Testis (tissue), 3 donors: ENCODE results near the gene ZNF860. TPM values are rescaled to one million over a fixed set of nuclear protein-coding genes. Genes with fewer than 3 reads are reported as not detected.

ENCODE experiments used
- DNase-seq: peaks from one replicate; pipeline ENCODE4 v3.0.0-alpha.2; 2019
- H3K27ac ChIP-seq, 2 donors: fragments of 200-600 bp; sonication (generic); one replicate each; pipeline ENCODE4 v1.5.1; 2019
- H3K27me3 ChIP-seq: fragments of 200-600 bp; sonication (generic); one replicate; pipeline ENCODE4 v1.5.1; 2019
- H3K36me3 ChIP-seq: fragments of 200-600 bp; sonication (generic); one replicate; pipeline ENCODE4 v1.5.1; 2017; ENCODE audit warnings: low read depth; ENCODE audit errors: missing control alignments
- H3K4me1 ChIP-seq: fragments of 200-600 bp; sonication (generic); one replicate; pipeline ENCODE4 v1.5.1; 2019
- H3K4me3 ChIP-seq, 2 donors: fragments of 200-600 bp; sonication (generic); one replicate each; pipeline ENCODE4 v1.5.1; 2017 to 2019
- H3K9me3 ChIP-seq: fragments of 200-600 bp; sonication (generic); one replicate; pipeline ENCODE4 v1.5.1; 2017
- CTCF ChIP-seq, 3 experiments: fragments of 450-650 bp in 2 of 3; fragments of 200-600 bp in 1 of 3; sonication (generic) in 1 of 3; IDR thresholded peaks; one replicate each; pipeline ENCODE4 v1.5.1; 2016 to 2019; ENCODE audit warnings: antibody characterized with exemption in 3 of 3, mild to moderate bottlenecking in 2 of 3, moderate library complexity in 1 of 3
- POLR2A ChIP-seq: fragments of 450-650 bp; IDR thresholded peaks from one replicate; pipeline ENCODE4 v1.6.1; 2017; ENCODE audit warnings: antibody characterized with exemption, mild to moderate bottlenecking, moderate library complexity
- WGBS, 2 donors: methylation state at CpG; one replicate each; pipeline ENCODE4 v1.1.5; 2018; 5-methylcytosine and 5-hydroxymethylcytosine counted together
- intact Hi-C: fragments of 100-400 bp; cut with DNase I; formaldehyde crosslinking; loops from one replicate; pipeline ENCODE4 v1.15.1; 2023; ENCODE audit warnings: low total_unique reads
- polyA plus RNA-seq: library from polyadenylated mRNA; stranded (reverse); fragments of 350-450 nt; fragmentation: Illumina TruSeq; extraction: RNeasy Lipid Tissue Mini Kit (QIAGEN cat#74804); gene quantifications from one replicate; pipeline ENCODE4 v1.2.3, GENCODE V29; 2014; ENCODE audit warnings: low read depth, low replicate concordance; ENCODE audit not compliant: insufficient read depth
- total RNA-seq, 2 donors: library from RNA; depleted of rRNA; stranded (reverse); fragments of >200 nt; gene quantifications; one replicate each; pipeline ENCODE4 v1.2.3, GENCODE V29; 2016

The ZNF860 gene
- total and polyA plus RNA-seq, 3 donors from 2014 or later = 1.5 to 6.2 (median 4.0) TPM

DNA sequence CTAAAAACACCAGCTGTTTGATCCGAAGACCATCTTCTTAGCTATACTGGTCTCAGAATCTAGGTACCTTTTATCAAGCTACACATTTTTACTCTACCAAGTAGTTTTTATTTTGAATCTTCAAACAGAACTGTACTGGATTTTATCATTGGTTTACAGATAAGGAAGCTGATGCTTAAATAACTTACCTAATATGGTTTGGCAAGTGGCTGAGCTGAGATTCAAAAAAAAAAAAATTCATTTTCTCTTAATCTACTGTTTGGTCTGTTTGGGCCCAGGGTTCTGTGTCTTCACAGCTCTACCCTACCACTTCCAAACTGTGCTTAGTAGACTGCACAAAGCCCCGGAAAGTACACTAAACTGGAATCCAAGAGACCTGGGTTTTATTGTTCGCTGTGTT is 35.7 kb downstream of the ZNF860 start:
- intact Hi-C loops = no loop called here
- Histone ChIP-seq H3K4me3 (no peak overlapping the region), H3K36me3 (no peaks in the 10 kb centered on the region), H3K27me3 (no peaks in the 10 kb centered on the region), H3K4me1 (peaks cover 8% of the 10 kb centered on the region), H3K9me3 (no peaks in the 10 kb centered on the region), H3K27ac (no peak overlapping the region)
- 90 to 91% methylated on average over 3 of the region's 3 CpGs for WGBS, 2 donors
- TF ChIP-seq CTCF (IDR thresholded peaks at IDR 0.05) (no peak), POLR2A (no peak)
- DNase-seq = no peak

- H3K36me3 ChIP-seq = no peaks in the 10 kb centered on the region
- 54 to 65% methylated on average over 5 of the region's 5 CpGs for WGBS, 2 donors
- peaks cover 8% of the 10 kb centered on the region for H3K4me1 ChIP-seq
- no peak for TF ChIP-seq POLR2A
- TF ChIP-seq CTCF (IDR thresholded peaks at IDR 0.05) = peak; percentile 71 to 78 (median 75)
- no peaks in the 10 kb centered on the region for H3K9me3 ChIP-seq
- H3K27me3 ChIP-seq = no peaks in the 10 kb centered on the region
- no peak overlapping the region for H3K4me3 ChIP-seq
- intact Hi-C loops = no loop called here
- no peak for DNase-seq
- H3K27ac ChIP-seq = no peak overlapping the region
These were observed 37.4 kb downstream of the ZNF860 start for GRCh38 chr3:32018757-32019564.

DNA sequence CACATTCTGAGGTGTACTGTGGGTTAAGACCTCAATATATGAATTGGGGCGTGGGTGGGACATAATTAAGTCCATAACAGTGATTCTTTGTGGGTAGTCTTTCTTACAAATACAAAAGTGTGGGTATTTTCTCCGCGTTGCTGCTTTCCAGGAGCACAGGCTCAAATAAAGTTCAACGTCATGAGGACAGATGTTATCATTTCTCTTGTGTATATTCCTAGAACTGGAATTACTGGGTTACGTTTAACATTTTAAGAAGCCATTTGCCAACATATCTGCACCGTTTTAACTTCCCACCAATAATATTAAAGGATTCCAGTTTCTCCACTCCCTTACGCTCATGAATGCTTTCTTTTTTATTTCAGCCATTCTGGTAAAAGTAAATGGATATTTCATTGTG is 39.6 kb downstream of the ZNF860 start:
- peaks cover 8% of the 10 kb centered on the region for H3K4me1 ChIP-seq
- DNase-seq = no peak
- H3K36me3 ChIP-seq = no peaks in the 10 kb centered on the region
- H3K4me3 ChIP-seq = no peak overlapping the region
- no peaks in the 10 kb centered on the region for H3K9me3 ChIP-seq
- intact Hi-C loops = loop anchor here (10.0 kb wide), 1 partner anchor 124 kb away; no protein-coding TSS in a partner anchor
- H3K27me3 ChIP-seq = no peaks in the 10 kb centered on the region
- no peak for TF ChIP-seq POLR2A
- TF ChIP-seq CTCF (IDR thresholded peaks at IDR 0.05) = no peak
- 84 to 90% methylated on average over 7 of the region's 7 CpGs for WGBS, 2 donors
- no peak overlapping the region for H3K27ac ChIP-seq

DNA sequence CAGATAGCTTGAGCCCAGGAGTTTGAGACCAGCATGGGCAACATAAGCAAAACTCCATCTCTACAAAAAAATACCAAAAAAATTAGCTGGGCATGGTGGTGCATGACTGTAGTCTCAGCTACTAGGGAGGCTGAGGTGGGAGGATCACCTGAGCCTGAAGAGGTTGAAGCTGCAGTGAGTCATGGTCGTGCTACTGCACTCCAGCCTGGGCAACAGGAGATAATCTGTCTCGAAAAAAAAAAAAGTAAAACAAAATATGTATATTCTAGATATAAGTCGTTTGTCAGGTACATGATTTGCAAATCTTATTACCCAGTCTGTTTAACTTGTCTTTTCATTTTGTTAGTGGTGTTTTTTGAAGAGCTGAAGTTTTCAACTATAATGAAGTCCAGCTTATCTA is 40.2 kb downstream of the ZNF860 start:
- intact Hi-C loops = loop anchor here (10.0 kb wide), 1 partner anchor 123 kb away; no protein-coding TSS in a partner anchor
- TF ChIP-seq POLR2A = no peak
- no peak for TF ChIP-seq CTCF (IDR thresholded peaks at IDR 0.05)

More for the DNA sequence above, 40.2 kb downstream of the ZNF860 start:
- Histone ChIP-seq H3K4me1 (peaks cover 8% of the 10 kb centered on the region), H3K27ac (no peak overlapping the region), H3K9me3 (no peaks in the 10 kb centered on the region), H3K27me3 (no peaks in the 10 kb centered on the region), H3K4me3 (no peak overlapping the region), H3K36me3 (no peaks in the 10 kb centered on the region)
- no peak for DNase-seq
- WGBS, 2 donors = 68 to 74% methylated on average over 3 of the region's 3 CpGs
